Measurements from ENCODE around the gene APBA2. TPM values are rescaled to one million over a fixed set of nuclear protein-coding genes. Genes with fewer than 3 reads are reported as not detected.
"Not testable (repeated sequence)": the region's sequence is repeated elsewhere in the genome, so short reads cannot be mapped to it uniquely, and the experiment has no call there.

The APBA2 gene
- total RNA-seq, 2 experiments from 2014 or later: 19.2 to 21.2 TPM

- CTCF ChIA-PET; DNase-seq; H3K36me3 Mint-ChIP-seq (ENCODE audit: low read depth); H3K27ac Mint-ChIP-seq; H3K4me3 Mint-ChIP-seq; H3K9me3 Mint-ChIP-seq; POLR2A ChIA-PET; H3K4me1 Mint-ChIP-seq: not testable (repeated sequence)
- H3K27me3 Mint-ChIP-seq: peaks cover 30% of the 10 kb centered on the region
Measured at GRCh38 chr15:29167122-29167521, 281.3 kb downstream of the APBA2 start.

Other genes with a start within 250 kb of the APBA2 start
- gene GOLGA8M, start 173.6 kb upstream of the APBA2 start, total RNA-seq: 1 to 10 TPM; 1.7 to 1.8 TPM
- gene GOLGA6L7, start 37.3 kb upstream of the APBA2 start, total RNA-seq: not detected